GM19372 (cell line): Measurements from ENCODE around the gene FNDC1.

Experiments
- ATAC-seq: cut with Tn5 transposase; IDR thresholded peaks from one replicate; pipeline ENCODE4 v1.9.1; 2021; ENCODE audit warnings: mild to moderate bottlenecking, low read depth, moderate library complexity; ENCODE audit not compliant: unreplicated experiment

Gene FNDC1

GRCh38 chr6:159203304-159204005 lies 34.3 kb downstream of the FNDC1 start:
- ATAC-seq: no peak

DNA sequence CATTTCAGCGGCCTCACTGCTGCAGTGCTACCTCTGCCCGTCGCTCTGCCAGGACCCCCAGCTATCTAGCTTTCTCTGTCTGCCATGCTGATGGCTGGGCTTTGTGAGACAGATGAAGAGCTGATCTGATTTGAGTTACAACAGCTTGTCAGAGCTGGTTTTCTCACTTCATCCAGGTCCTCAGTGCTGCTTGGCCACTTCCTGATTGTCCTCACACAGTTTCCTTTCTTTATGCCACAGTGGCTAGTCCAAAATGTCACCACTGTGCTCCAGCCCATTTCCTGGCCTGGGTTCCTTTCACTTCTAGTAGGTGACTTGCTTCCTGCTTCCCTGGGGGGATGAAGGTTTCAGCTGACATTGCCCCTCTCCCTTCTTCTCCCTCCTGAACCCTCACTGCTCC lies 35.4 kb downstream of the FNDC1 start:
- no peak for ATAC-seq

DNA sequence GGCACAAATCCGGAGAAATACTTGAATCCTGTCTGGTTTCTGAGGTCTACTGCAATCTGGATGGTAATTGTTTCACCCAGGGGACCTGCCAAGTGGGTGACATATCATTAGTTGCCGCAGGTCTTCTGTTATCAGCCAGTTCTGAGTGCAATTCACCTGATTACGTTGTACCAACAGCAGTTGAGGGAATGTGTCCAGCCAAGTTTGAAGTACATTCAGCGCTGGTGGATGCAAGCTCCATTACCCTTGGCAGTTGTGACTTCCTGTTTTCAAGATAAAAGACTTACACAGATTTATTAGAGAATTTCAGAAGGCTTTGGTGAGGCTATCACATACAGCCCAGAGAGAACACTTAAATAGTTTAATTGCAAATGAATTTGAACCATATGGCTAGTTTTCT lies 42.8 kb downstream of the FNDC1 start:
- ATAC-seq: no peak

GRCh38 chr6:159212525-159213280 lies 43.5 kb downstream of the FNDC1 start:
- no peak for ATAC-seq

GRCh38 chr6:159213405-159213804 lies 44.2 kb downstream of the FNDC1 start:
- no peak for ATAC-seq

- no peak for ATAC-seq
Observed at GRCh38 chr6:159214281-159214680, 45.1 kb downstream of the FNDC1 start.

DNA sequence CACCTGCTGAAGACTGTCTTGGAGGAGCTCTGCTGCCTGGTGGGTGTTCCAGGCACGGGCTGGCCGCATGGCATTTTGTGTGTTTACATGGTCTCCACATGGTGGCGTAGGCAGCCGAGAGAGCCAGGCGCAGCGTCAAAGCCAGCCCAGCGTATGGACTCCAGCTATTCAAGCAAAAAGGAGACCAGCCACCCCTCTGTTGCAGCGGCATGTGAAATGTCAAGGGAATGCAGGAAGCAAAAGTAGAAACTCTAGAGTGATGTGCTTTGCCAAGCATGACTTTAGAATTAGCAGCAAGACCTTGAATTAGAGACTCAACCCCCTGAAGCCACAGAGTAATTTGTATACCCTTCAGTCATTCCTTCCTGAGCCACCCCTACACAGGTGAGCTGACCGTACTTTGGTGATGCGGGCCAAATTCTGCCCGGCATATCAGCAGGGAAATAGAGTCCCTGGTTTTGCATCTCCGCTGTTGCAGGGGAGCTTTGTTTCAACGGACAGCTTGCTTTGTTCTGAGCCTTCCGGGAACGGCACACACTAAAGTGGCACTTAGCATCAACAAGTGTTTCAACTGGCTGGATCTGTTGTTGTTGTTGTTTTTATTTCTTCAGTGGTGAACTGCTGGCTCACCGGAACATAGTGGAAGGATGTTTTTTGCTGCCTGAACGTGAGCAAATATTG lies 48.5 kb downstream of the FNDC1 start:
- no peak for ATAC-seq

DNA sequence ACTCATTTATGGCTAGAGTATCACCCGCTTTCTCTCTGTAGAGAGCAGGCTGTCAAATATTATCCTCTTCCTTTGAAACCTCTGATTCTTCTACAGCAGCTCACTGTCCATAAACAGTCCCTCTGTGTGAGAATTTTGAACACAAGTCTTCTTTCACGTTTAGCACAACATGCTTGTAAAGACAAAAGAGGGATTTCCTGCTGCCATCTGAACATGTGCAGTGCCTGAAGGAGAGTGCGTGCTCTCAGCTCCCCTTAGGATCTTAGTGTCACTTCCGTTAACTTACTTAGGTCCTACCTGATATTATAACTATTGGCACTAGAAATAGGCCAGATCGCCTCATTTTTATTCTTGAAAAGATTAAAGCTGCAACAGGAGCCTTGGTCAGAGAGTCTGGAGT lies 50.9 kb downstream of the FNDC1 start:
- ATAC-seq: no peak

DNA sequence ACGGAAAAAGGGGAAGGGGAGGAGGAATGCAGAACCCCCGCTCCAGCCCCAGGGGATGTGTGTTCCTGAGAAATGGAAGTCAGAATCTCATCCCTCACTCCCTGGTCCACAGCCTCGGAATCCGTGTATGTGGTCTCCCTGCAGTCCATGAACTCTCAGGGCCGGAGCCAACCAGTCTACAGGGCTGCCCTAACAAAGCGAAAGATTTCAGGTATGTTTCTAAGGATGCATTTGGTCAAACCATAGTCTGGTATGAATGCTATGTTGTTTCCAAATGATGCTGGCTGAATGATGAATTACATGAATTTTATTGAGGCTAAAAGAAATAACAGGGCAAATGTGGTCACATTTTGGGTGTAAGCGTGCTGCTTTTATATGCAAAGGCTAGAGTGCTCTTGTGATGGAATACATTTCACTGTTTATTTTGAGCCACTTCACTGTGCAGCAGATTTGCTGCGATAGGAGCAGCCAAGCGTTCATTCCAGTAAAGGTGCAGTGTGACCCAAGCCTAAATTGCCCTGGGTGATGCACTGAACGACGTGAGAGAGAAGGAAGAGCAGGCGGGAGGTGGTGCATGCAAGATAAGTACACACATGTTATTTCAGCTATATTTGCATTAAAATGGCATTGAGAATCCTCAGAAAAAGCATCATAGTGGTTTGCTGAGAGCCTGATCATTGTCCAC lies 52.4 kb downstream of the FNDC1 start:
- ATAC-seq: no peak

- no peak for ATAC-seq
Observed at GRCh38 chr6:159224452-159224851, 55.3 kb downstream of the FNDC1 start.

DNA sequence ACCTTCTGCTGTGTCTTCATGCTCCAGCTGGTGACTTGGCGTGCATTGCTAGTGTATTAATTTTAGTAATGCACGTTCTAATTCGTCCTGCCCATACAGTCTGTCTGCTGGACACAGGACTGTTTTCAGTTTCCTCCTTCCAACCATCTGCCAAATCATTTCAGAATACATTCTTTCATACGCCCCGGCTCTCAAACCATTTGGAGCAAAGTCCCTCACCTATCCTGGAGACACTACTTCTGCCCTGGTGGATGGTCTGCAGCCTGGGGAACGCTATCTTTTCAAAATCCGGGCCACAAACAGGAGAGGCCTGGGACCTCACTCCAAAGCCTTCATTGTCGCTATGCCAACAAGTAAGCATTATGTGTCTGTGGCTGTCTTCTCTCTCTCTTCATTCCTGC lies 60.5 kb downstream of the FNDC1 start:
- ATAC-seq: no peak

DNA sequence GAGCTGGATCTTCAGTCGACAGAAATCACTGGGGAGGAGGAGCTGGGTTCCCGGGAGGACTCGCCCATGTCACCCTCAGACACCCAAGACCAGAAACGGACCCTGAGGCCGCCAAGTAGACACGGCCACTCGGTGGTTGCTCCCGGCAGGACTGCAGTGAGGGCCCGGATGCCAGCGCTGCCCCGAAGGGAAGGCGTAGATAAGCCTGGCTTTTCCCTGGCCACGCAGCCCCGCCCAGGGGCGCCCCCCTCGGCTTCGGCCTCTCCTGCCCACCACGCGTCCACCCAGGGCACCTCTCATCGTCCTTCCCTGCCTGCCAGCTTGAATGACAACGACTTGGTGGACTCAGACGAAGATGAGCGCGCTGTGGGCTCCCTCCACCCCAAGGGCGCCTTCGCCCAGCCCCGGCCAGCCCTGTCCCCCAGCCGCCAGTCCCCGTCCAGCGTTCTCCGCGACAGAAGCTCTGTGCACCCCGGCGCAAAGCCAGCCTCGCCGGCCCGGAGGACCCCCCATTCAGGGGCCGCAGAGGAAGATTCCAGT lies 63.0 kb downstream of the FNDC1 start:
- no peak for ATAC-seq

- ATAC-seq: no peak
Observed at GRCh38 chr6:159232751-159233150, 63.6 kb downstream of the FNDC1 start.

GRCh38 chr6:159233365-159234101 lies 64.3 kb downstream of the FNDC1 start:
- no peak for ATAC-seq

DNA sequence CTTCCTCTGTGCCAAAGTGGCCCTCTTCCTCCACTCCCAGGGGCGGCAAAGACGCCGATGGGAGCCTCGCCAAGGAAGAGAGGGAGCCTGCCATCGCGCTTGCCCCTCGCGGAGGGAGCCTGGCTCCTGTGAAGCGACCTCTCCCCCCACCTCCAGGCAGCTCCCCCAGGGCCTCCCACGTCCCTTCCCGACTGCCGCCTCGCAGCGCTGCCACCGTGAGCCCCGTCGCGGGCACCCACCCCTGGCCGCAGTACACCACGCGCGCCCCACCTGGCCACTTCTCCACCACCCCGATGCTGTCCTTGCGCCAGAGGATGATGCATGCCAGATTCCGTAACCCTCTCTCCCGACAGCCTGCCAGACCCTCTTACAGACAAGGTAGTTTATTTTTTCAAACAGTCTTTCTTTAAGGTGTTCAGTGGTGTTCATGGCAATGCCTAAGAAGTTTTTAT lies 64.9 kb downstream of the FNDC1 start:
- ATAC-seq: no peak

GRCh38 chr6:159238920-159239558 lies 69.8 kb downstream of the FNDC1 start:
- no peak for ATAC-seq

GRCh38 chr6:159249128-159249527 lies 79.9 kb downstream of the FNDC1 start:
- ATAC-seq: no peak

DNA sequence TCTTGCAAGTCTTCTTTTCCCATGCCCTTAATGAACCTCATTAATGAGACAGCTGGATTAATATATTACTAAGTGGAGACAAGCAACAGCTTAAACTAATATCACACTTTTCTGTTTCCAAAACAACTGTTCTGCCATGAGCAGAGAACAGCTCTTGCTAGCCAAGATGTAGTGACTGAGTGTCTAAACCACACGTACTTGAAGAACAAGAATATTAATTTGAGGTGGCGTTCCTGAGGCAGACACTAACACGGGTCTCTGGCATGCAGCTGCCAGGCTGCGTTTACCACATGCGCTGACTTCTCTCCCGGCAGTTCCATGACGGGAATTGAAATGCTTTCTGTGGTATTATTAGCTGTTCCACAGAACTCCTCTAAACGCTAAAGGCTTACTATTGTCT lies 80.6 kb downstream of the FNDC1 start:
- ATAC-seq: no peak

GRCh38 chr6:159250633-159251032 lies 81.4 kb downstream of the FNDC1 start:
- ATAC-seq: no peak
